HG03575 (cell line): ENCODE results near the gene NAA25.
"Not testable (repeated sequence)": the region's sequence is repeated elsewhere in the genome, so short reads cannot be mapped to it uniquely, and the experiment has no call there.

ENCODE experiments used
- ATAC-seq: cut with Tn5 transposase; IDR thresholded peaks from one replicate; pipeline ENCODE4 v1.9.1; 2021; ENCODE audit not compliant: unreplicated experiment, insufficient number of reproducible peaks, low FRiP score; ENCODE audit errors: extremely low read depth

NAA25 gene

GRCh38 chr12:111994211-111995111, 114.1 kb downstream of the NAA25 start:
- ATAC-seq: not testable (repeated sequence)

- no peak for ATAC-seq
Observed at GRCh38 chr12:111993292-111994150, 115.1 kb downstream of the NAA25 start.

- ATAC-seq: no peak
Observed at GRCh38 chr12:111992464-111992863, 116.1 kb downstream of the NAA25 start.

GRCh38 chr12:111991946-111992345, 116.6 kb downstream of the NAA25 start:
- ATAC-seq: no peak

- no peak for ATAC-seq
Observed at GRCh38 chr12:111991535-111991934, 117.0 kb downstream of the NAA25 start.

- no peak for ATAC-seq
Observed at GRCh38 chr12:111984820-111985219, 123.8 kb downstream of the NAA25 start.

- ATAC-seq: no peak
Observed at GRCh38 chr12:111981987-111982386, 126.6 kb downstream of the NAA25 start.

GRCh38 chr12:111980598-111980997, 128.0 kb downstream of the NAA25 start:
- no peak for ATAC-seq

- no peak for ATAC-seq
Observed at GRCh38 chr12:111978545-111978944, 130.0 kb downstream of the NAA25 start.

GRCh38 chr12:111976860-111977259, 131.7 kb downstream of the NAA25 start:
- no peak for ATAC-seq
